GM12872 (cell line): ENCODE data around the gene PFKFB3.

Source experiments
- CTCF ChIP-seq: IDR thresholded peaks from 3 replicates; pipeline ENCODE4 v1.5.1; 2011; ENCODE audit warnings: low read depth, mild to moderate bottlenecking, low read length, moderate library complexity; ENCODE audit not compliant: insufficient read depth

PFKFB3 gene

GRCh38 chr10:6174201-6174874, 28.4 kb upstream of the PFKFB3 start:
- TF ChIP-seq CTCF = no peak

GRCh38 chr10:6175329-6176055, 27.2 kb upstream of the PFKFB3 start:
- no peak for TF ChIP-seq CTCF

- no peak for TF ChIP-seq CTCF
Observed at GRCh38 chr10:6176691-6177231, 26.0 kb upstream of the PFKFB3 start.

- no peak for TF ChIP-seq CTCF
Observed at GRCh38 chr10:6177880-6178281, 24.9 kb upstream of the PFKFB3 start.

- no peak for TF ChIP-seq CTCF
Observed at GRCh38 chr10:6178581-6178980, 24.2 kb upstream of the PFKFB3 start.

- TF ChIP-seq CTCF = no peak
Observed at GRCh38 chr10:6179078-6179477, 23.7 kb upstream of the PFKFB3 start.

GRCh38 chr10:6180480-6181110, 22.1 kb upstream of the PFKFB3 start:
- TF ChIP-seq CTCF = no peak
